HS-27A (cell line): ENCODE measurements around the gene ASB2.

Source experiments
- DNase-seq: peaks from one replicate; pipeline ENCODE4 v3.0.0-alpha.2; 2012; ENCODE audit warnings: low read depth, missing footprints

ASB2 gene

GRCh38 chr14:93926873-93927799, 49.2 kb downstream of the ASB2 start, which contains the start of gene FAM181A:
Gene FAM181A, plus strand, starts transcription at chr14:93927344. Its CDS starts 942 bp downstream, at chr14:93928286.
- no peak for DNase-seq

GRCh38 chr14:93926245-93926872, 50.0 kb downstream of the ASB2 start:
- no peak for DNase-seq

- DNase-seq = no peak
Measured at GRCh38 chr14:93925374-93925895, 50.9 kb downstream of the ASB2 start.

DNA sequence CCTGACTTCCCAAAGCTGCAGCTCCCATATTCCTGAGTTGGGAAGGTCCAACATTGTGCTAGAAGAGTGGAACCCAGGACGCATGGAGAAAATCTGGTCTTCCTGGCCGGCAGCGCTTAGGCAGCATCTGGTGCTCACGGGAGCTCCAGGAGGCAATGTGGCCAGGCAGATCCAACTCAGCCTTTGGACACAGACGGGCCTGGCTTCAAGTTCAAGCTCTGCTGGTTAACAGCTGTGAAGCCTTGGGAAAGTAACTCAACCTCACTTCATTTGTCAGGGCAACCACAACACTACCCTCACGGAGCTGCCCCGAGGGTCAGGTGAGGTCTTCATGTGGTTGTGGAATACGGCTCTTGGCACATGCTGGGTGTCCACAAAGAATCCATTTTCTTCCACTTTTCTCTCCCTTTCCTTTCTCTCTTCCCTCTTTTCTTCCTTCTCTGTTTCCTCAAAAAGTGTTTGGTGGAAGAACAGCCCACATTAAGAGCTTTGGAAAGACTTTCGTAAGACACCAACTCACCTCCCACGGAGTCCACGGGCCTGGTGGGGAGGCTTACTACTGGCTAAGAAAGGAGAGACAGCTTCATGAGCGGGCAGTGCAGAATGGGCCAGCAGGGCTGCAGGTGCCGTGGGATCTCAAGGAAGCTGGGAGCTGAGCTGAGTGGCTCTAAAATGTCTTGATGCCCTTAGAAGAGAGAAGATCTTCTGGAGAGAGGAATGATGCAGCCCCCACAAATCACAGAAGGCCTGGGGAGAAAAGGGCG, 51.6 kb downstream of the ASB2 start:
- no peak for DNase-seq

DNA sequence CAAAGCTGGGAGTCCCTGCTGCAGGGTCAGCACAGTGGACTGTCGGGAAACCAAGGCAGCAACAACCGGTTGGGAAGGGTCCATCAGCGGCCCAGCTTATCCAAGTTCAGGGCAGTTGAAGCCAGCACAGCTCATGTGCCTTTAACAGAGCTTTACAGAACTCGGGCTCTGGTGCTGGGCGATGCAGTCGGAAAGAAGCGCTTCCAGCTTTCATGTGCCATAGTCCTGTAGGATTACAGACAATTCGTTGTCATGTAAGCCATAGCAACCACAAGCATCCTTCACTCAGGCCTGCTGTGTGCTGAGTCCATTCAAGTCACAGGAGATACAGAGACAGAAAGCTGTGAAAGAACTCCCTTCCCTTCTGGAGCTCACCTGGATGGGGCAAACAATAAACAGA, 52.7 kb downstream of the ASB2 start:
- DNase-seq = no peak

GRCh38 chr14:93921001-93921806, 55.2 kb downstream of the ASB2 start:
- no peak for DNase-seq

GRCh38 chr14:93917141-93917540, 59.2 kb downstream of the ASB2 start:
- no peak for DNase-seq

DNA sequence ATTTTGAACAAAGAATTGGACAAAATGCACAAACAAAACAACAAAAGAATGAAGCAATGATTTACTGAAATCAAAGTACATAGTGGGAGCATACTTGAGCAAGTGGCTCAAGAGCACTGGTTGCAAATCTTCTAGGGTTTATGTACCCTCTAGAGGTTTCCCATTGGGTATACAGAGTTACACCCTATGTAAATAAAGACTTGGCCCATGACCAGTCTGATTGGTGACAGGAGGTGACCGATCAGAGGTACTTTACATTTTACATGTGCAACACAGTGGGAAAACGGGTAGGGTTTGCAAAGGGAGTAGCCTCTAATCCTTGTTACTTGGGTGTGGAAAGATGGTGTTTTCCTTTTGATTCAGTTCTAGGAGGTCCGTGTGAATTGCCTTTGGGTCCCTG, 59.9 kb downstream of the ASB2 start:
- no peak for DNase-seq

DNA sequence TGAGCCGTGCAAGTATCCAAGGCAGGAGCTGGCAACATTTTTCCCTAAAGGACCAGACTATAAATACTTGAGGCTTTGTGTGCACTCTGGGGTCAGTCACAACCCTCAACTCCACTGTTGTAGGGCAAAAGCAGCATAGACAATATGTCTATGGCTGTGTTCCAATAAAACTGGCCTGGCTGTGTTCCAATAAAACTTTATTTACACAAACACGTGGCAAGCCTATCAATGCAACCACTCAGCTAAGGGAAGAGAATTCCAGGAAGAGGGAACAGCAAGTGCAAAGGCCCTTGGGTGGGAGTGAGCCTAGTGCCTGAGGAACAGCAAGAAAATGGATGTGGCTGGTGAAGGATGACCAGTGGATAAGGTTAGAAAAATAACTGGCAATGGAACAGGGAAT, 60.6 kb downstream of the ASB2 start:
- no peak for DNase-seq

DNA sequence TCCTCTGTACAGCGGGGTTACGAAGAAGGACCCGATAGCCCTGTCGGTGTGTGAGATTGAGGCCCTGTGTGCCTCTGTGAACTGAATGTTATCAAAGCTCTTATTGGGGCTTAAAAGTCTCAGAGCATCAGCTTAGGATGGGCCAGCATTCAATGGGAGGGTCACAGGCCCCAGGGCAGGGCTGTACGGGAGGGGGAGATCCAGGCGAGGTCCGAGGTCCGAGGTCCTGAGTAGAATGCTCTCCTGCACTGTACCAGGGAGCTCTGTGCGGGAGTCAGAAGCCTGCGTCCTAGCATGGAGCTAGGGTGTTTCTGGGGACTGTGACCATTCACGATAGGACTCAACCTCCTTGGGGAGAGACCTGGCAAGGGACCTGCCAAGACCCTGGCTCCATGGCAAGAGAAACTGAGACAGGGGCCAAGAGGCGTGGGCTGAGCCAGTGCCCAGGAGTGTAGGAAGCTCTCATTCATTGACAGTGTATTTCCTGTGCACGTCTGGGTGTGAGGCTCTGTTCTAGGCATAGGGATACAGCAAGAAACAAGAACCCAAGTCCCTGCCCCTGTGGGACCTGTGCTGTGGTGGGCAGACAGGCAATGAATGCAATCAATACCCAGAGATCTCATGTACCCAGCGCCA, 61.2 kb downstream of the ASB2 start:
- DNase-seq = no peak

DNA sequence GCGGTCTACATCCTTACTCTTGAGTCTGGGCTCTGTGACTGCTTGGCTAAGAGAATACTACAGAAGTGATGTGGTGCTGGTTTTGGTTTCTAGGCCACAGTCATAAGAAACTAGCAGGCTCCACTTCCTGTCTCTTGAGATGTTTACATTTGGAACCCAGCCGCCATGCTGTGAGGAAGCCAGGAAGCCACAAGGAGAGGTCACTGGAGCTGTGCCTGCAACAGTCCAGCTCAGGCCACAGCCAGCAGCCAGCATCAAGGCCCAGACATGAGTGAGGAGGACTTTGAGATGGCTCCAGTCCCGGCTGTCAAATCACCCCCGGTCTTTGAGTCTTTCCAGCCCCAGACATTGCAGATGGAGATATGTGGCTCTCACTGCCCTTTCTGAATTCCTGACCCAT, 62.1 kb downstream of the ASB2 start:
- no peak for DNase-seq

- DNase-seq = no peak
Measured at GRCh38 chr14:93912782-93913181, 63.6 kb downstream of the ASB2 start.

DNA sequence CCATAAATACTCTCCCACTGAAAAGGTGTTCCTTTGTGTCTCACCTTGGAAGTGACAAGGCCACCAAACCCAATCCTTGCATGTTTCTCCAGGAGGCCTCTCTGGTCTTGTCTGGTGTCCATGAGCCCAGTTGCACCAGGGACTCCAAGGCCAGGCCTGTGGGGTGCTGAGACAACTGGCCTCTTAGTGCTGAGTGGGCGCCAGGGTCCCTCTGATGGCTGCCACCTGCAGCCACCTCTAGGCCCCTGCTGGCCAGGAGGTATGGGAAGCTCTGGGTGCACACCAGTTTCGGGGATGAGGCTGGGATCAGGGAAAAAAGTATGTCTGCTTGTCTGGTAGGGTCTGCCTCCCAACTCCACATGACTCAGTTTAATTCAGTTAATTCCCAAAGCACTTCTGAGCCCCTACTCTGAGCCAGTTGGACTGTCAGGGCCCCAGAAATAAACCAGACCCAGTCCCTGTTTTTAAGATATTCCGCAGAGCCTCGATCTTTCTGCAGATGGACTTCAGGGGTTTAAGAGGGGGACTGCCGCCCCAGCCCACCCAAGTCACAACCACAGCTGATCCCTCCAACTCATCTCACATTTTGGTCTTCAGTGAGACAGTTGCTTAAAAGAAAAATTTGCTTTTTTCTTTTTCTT, 64.3 kb downstream of the ASB2 start:
- DNase-seq = no peak

GRCh38 chr14:93909429-93910128, 66.8 kb downstream of the ASB2 start:
- DNase-seq = no peak

DNA sequence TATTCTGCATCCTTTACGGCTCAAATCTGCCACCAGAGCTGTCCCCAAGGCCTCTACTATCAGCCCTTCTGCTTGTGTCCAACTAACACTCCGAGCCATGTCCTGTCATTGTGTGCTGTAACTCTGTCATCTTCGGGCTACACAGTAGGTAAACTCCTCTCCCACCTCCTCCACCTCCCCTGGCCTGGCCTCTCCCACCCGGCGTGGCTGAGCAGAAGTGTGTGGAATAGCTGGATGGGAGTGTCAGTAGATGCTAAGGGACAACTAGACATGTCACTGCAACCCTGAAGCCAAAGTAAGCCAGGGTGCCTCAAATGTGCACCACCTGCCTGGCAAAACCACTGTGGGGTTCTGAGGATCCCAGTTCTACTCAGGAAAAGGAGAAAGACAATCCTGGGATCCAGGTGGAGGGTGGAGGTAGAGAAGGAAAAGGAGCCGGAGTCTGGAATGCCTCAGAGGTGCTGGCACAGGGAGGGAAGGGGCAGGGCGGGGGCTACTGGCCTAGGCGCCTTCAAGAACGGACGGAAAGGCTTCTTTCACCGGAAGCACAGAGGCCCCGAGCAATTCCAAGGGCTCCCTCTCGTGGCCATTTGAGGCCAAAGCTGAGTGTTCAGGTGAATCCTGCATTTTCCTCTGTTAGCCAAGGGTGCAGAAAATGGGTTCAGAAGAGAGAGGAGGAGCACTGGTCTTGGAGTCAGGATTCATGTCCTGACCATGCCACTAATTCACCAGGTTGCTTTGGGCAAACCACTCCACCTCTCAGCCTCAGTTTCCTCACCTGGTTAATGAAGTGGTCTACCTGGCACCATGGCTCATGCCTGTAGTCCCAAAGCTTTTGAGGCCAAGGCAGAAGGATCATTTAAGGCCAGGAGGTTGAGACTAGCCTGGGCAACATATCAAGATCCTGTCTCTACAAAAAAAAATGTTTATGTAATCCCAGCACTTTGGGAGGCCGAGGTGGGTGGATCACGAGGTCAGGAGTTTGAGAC, 69.7 kb downstream of the ASB2 start:
- DNase-seq = peak; percentile 7

- DNase-seq = no peak
Measured at GRCh38 chr14:93905623-93906022, 70.7 kb downstream of the ASB2 start.

DNA sequence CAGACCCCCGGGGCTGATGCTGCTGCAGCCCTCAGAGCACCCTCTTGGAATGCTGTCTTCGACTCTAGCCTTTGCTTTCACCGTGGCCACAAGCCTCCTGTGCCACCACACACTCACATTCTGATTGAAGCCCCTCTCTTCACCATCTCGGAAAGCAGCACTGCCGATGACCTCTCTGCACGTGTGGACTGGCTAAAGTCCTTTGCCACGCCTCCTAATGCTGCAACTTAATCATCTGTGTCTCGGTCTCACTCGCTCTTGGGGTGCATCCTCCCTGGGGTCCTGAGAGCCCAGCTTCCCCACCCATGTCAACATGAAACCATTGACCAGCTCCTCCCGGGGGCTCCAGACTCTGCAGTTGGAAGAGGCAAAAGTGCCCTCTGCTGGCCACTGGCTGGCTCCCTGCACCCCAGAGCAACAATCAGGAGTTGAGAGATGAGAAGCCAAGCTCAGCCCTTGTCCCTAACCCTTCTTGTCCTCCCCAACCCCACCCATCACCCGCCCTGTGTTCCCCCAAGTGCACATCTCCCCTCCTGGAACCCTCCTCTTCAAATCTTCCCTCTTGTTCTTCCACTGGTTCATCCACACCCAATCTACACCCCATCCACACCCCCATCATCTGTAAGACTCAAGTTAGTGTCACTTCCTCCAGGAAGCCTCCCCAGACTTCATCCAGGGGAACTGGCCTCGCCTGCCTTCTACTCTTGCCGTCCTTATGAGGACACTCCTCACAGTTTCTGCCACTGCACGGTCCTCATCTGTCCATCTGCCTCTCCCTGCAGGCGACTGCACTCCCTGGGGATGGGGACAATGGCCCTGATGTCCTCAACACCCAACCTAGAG, 72.8 kb downstream of the ASB2 start:
- no peak for DNase-seq
